ENCODE results near the gene CEP83. TPM values are rescaled to one million over a fixed set of nuclear protein-coding genes. Genes with fewer than 3 reads are reported as not detected.

Gene CEP83
- total RNA-seq, 1 donor from 2014 or later: 23.6 TPM

DNA sequence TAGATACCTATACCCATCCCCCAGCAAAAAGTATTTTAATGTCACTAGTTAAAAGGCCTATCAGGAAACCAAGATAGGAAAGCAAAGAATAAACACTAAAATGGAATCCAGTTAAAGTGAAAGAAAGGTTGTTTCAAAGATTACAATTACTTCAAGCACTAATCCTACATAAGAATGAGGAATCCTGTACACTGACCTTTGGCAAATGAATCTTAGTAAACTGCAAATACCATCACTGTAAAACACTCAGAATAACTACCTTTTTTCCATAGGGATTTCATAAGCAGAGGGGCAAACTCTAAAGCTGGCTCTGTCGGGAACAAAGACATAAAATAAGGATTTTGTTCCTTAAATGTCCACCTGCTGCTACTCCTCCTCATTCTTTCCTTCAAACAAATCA is 25.9 kb downstream of the CEP83 start:
- H3K27ac ChIP-seq: no peak overlapping the region
- intact Hi-C loops (cut with DNase I): no loop called here
- no peak for DNase-seq (ENCODE audit: low spot score in 2 of 2)

DNA sequence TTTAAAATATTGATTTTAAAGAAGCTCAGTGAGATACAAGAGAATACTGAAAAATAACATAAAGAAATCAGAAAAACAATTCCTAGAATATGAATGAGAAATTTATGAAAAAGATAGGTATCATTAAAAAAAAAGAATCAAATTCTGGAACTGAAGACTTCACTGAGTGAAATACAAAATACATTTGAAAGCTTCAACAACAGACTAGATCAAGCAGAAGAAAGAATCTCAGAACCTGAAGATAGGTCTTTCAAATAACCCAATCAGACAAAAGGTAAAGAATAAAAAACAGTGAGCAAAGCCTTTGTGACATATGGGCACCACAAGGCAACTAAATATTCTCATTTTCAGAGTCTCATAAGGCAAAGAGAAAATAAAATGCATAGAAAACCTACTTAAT is 29.4 kb downstream of the CEP83 start:
- Histone ChIP-seq H3K27me3 (no peaks in the 10 kb centered on the region), H3K4me3 (no peak overlapping the region), H3K36me3 (no peaks in the 10 kb centered on the region), H3K4me1 (peaks cover 0 to 3% of the 10 kb centered on the region in 2 donors), H3K9me3 (peaks cover 7 to 15% of the 10 kb centered on the region in 2 donors), H3K27ac (no peak overlapping the region)
- TF ChIP-seq, protein P1, sequence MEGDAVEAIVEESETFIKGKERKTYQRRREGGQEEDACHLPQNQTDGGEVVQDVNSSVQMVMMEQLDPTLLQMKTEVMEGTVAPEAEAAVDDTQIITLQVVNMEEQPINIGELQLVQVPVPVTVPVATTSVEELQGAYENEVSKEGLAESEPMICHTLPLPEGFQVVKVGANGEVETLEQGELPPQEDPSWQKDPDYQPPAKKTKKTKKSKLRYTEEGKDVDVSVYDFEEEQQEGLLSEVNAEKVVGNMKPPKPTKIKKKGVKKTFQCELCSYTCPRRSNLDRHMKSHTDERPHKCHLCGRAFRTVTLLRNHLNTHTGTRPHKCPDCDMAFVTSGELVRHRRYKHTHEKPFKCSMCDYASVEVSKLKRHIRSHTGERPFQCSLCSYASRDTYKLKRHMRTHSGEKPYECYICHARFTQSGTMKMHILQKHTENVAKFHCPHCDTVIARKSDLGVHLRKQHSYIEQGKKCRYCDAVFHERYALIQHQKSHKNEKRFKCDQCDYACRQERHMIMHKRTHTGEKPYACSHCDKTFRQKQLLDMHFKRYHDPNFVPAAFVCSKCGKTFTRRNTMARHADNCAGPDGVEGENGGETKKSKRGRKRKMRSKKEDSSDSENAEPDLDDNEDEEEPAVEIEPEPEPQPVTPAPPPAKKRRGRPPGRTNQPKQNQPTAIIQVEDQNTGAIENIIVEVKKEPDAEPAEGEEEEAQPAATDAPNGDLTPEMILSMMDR (IDR thresholded peaks at IDR 0.05): no peak
- intact Hi-C loops (cut with DNase I): no loop called here
- no peak for DNase-seq (ENCODE audit: low spot score in 2 of 2)

More for the DNA sequence above, 25.9 kb downstream of the CEP83 start:
- no peaks in the 10 kb centered on the region for H3K27me3 ChIP-seq
- no peaks in the 10 kb centered on the region for H3K36me3 ChIP-seq
- peaks cover 0 to 3% of the 10 kb centered on the region in 2 donors for H3K4me1 ChIP-seq
- H3K4me3 ChIP-seq: no peak overlapping the region
- peaks cover 7 to 15% of the 10 kb centered on the region in 2 donors for H3K9me3 ChIP-seq
- TF ChIP-seq, protein P1 (IDR thresholded peaks at IDR 0.05): no peak

DNA sequence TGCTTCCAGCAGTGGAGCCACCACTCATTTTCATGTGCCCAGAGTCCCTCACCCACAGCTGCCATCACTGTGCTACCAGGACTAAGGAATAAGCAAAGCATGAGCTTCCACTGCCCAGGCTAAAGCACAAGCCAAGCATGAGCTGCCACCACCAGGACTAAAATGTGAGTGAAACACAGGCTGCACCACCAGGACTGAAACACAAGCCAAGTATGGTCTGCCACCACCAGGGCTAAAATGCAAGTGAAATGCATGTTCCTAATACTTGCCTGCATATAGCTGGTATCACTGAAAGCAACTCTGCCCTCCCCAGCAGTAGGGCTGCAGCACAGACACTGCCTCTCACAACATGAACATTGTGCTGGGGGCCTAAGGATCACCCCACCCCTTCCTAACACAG is 30.0 kb downstream of the CEP83 start:
- Histone ChIP-seq H3K36me3 (no peaks in the 10 kb centered on the region), H3K9me3 (peaks cover 7 to 15% of the 10 kb centered on the region in 2 donors), H3K27ac (no peak overlapping the region), H3K27me3 (no peaks in the 10 kb centered on the region), H3K4me3 (no peak overlapping the region), H3K4me1 (peaks cover 0 to 3% of the 10 kb centered on the region in 2 donors)
- DNase-seq (ENCODE audit: low spot score in 2 of 2): no peak
- TF ChIP-seq, protein P1 (IDR thresholded peaks at IDR 0.05): no peak
- intact Hi-C loops (cut with DNase I): loop anchor here (5.0 kb wide), 1 partner anchor 277 kb away; no protein-coding TSS in a partner anchor

DNA sequence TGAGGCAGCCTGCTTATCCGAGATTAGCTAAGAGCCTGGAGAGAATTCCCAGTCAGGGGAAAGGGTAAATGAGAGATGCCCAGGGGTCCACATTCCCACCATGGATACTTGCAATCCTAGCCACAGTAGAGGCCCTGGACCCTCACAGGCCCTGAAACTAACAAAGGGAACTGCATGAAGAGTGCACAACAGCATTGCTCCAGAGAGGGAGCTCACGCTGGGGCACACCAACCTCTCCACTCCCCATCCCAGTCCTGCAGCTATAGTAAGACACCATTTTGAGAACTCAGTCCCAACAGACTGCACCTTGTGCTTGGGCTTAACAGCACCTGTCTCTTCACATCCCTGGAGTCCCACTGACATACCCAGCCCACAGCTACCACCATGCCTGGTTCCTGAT is 30.5 kb downstream of the CEP83 start:
- Histone ChIP-seq H3K4me3 (no peak overlapping the region), H3K9me3 (peaks cover 7 to 15% of the 10 kb centered on the region in 2 donors), H3K27me3 (no peaks in the 10 kb centered on the region), H3K27ac (no peak overlapping the region), H3K4me1 (peaks cover 0 to 3% of the 10 kb centered on the region in 2 donors), H3K36me3 (no peaks in the 10 kb centered on the region)
- intact Hi-C loops (cut with DNase I): loop anchor here (5.0 kb wide), 1 partner anchor 277 kb away; no protein-coding TSS in a partner anchor
- DNase-seq (ENCODE audit: low spot score in 2 of 2): no peak
- TF ChIP-seq, protein P1 (IDR thresholded peaks at IDR 0.05): no peak

DNA sequence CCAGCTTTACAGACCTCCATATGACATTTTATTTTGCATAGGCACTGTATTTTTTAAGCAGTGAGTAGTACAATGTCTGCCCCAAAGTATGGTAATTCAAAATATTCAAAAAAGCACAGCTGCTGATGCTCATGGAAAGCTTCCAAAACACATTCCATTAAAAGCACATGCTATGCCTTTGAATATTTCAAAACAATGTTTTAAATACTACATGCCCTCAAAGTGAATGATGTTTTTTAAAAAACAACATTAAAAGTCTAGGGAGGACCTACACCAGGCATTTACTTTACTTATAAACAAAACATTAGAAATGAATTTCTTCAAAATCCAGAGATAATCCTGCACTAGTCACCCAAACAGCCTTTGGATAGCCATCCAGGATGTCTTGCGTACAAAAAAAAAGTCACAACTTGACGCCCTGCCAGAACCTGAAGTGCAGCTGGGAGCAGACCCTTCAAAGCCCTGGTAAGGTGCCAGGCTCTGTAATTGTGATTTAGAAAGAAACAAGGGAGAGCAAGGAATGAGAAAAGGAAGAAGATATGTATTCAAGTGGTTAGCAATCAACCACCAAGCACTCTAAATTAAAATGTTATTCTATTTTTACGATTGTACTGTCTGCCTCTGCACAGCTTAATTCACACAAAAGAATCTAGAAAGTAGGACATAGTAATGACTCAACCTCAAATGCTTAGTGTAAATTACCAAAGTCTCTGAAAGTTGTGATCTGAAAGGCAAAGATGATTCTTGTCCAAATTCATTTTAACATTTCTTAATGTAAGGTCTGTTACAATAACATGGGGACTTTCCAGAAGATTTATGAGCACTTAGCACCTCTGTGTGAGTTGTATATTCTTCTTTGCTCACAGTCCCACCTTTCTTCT is 31.9 kb downstream of the CEP83 start:
- intact Hi-C loops (cut with DNase I): loop anchor here (5.0 kb wide), 1 partner anchor 275 kb away; no protein-coding TSS in a partner anchor
- H3K27ac ChIP-seq: no peak overlapping the region
- no peaks in the 10 kb centered on the region for H3K36me3 ChIP-seq
- peaks cover 0 to 3% of the 10 kb centered on the region in 2 donors for H3K4me1 ChIP-seq
- no peak for DNase-seq (ENCODE audit: low spot score in 2 of 2)
- peaks cover 12 to 26% of the 10 kb centered on the region in 2 donors for H3K9me3 ChIP-seq
- TF ChIP-seq, protein P1 (IDR thresholded peaks at IDR 0.05): no peak
- H3K27me3 ChIP-seq: no peaks in the 10 kb centered on the region
- H3K4me3 ChIP-seq: no peak overlapping the region

All from ascending aorta (tissue), 2 donors.